OCI-LY3 (cell line): ENCODE results near the gene CRB1.

Experiments
- CTCF ChIP-seq: fragments of 200-600, 300-600 bp; sonication (generic); IDR thresholded peaks from 2 replicates; pipeline ENCODE4 v1.5.1; 2014; ENCODE audit warnings: antibody characterized with exemption, low read length, low read depth
- EZH2phosphoT487 ChIP-seq: fragments of 200-600 bp; shearing (Covaris generic); IDR thresholded peaks from 2 replicates; pipeline ENCODE4 v1.6.1; 2018; ENCODE audit warnings: antibody characterized with exemption, mixed run types, low read depth

- TF ChIP-seq CTCF (no peak), EZH2phosphoT487 (no peak)
These were observed 106.4 kb downstream of the CRB1 start for GRCh38 chr1:197374428-197374827.
